Measurements from ENCODE around the gene TMEM128.

- no peak for TF ChIP-seq CTCF (IDR thresholded peaks at IDR 0.05; ENCODE audit: low read length)
- TF ChIP-seq EZH2 (IDR thresholded peaks at IDR 0.05; ENCODE audit: borderline replicate concordance, low read length): no peak
Measured at GRCh38 chr4:4269331-4269731, 21.3 kb upstream of the TMEM128 start.
